ENCODE measurements around the gene CNTN4.

Gene CNTN4

DNA sequence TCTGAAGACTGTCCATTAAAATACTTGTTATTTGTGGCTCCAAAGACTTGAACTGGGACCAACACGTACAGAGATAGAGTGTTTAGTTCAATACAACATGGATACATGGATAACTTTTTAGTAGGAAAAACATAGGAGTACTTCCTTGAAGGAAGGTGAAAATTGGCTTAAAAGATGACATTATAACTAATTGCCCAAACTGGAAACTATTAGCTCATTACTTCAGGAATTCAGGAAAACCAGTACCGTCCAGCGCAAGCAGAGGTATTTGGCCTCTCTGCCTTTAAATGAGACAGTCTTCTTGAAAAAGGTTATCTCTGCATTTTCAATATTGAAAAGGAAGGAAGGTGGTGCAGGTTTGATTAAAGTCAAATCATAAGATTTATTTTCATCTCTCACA, 777.0 kb downstream of the CNTN4 start:
- Histone ChIP-seq H3K27ac (replicated peaks) (no peak overlapping the region), H3K4me3 (replicated peaks; ENCODE audit: insufficient read depth, low read length) (no peak overlapping the region), H3K27me3 (ENCODE audit: insufficient read depth, poor library complexity, severe bottlenecking) (no peaks in the 10 kb centered on the region)
- no peak for TF ChIP-seq GABPA (IDR thresholded peaks at IDR 0.05; ENCODE audit: low read depth)
- no peak for TF ChIP-seq POLR2AphosphoS5 (IDR thresholded peaks at IDR 0.05; ENCODE audit: low read depth)
- no peak for TF ChIP-seq SPI1 (IDR thresholded peaks at IDR 0.05; ENCODE audit: borderline replicate concordance, low read depth)
- TF ChIP-seq, protein P1, sequence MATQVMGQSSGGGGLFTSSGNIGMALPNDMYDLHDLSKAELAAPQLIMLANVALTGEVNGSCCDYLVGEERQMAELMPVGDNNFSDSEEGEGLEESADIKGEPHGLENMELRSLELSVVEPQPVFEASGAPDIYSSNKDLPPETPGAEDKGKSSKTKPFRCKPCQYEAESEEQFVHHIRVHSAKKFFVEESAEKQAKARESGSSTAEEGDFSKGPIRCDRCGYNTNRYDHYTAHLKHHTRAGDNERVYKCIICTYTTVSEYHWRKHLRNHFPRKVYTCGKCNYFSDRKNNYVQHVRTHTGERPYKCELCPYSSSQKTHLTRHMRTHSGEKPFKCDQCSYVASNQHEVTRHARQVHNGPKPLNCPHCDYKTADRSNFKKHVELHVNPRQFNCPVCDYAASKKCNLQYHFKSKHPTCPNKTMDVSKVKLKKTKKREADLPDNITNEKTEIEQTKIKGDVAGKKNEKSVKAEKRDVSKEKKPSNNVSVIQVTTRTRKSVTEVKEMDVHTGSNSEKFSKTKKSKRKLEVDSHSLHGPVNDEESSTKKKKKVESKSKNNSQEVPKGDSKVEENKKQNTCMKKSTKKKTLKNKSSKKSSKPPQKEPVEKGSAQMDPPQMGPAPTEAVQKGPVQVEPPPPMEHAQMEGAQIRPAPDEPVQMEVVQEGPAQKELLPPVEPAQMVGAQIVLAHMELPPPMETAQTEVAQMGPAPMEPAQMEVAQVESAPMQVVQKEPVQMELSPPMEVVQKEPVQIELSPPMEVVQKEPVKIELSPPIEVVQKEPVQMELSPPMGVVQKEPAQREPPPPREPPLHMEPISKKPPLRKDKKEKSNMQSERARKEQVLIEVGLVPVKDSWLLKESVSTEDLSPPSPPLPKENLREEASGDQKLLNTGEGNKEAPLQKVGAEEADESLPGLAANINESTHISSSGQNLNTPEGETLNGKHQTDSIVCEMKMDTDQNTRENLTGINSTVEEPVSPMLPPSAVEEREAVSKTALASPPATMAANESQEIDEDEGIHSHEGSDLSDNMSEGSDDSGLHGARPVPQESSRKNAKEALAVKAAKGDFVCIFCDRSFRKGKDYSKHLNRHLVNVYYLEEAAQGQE (IDR thresholded peaks at IDR 0.05; ENCODE audit: insufficient replicate concordance, low read depth), result no peak
- TF ChIP-seq, protein P2, sequence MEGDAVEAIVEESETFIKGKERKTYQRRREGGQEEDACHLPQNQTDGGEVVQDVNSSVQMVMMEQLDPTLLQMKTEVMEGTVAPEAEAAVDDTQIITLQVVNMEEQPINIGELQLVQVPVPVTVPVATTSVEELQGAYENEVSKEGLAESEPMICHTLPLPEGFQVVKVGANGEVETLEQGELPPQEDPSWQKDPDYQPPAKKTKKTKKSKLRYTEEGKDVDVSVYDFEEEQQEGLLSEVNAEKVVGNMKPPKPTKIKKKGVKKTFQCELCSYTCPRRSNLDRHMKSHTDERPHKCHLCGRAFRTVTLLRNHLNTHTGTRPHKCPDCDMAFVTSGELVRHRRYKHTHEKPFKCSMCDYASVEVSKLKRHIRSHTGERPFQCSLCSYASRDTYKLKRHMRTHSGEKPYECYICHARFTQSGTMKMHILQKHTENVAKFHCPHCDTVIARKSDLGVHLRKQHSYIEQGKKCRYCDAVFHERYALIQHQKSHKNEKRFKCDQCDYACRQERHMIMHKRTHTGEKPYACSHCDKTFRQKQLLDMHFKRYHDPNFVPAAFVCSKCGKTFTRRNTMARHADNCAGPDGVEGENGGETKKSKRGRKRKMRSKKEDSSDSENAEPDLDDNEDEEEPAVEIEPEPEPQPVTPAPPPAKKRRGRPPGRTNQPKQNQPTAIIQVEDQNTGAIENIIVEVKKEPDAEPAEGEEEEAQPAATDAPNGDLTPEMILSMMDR (IDR thresholded peaks at IDR 0.05; ENCODE audit: insufficient read depth, low read length), result no peak
- no peak for DNase-seq (ENCODE audit: low read depth in 1 of 2, low spot score in 1 of 2)

DNA sequence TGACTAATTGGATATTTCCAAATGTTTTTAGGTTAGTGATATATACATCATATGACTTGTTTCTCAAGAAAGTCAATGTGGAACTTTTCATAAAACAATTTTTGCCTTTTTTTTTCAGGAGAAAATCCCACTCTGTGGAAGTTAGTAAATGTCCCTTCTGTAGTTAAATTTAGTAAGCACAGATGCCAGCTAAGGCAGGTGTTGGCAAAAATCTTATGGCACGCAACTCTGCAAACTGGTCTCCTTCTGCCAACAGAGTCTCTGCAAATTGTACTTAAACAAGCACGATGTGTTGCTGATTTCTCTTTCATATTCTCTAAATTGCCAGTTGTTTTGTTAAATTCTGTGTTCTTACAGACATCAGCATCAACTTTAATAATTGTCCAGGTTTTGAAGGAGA, 777.7 kb downstream of the CNTN4 start:
- H3K4me3 ChIP-seq (replicated peaks; ENCODE audit: insufficient read depth, low read length), result no peak overlapping the region
- TF ChIP-seq, protein P2 (IDR thresholded peaks at IDR 0.05; ENCODE audit: insufficient read depth, low read length), result no peak
- TF ChIP-seq SPI1 (IDR thresholded peaks at IDR 0.05; ENCODE audit: borderline replicate concordance, low read depth), result no peak
- TF ChIP-seq POLR2AphosphoS5 (IDR thresholded peaks at IDR 0.05; ENCODE audit: low read depth), result no peak
- no peak for TF ChIP-seq GABPA (IDR thresholded peaks at IDR 0.05; ENCODE audit: low read depth)
- TF ChIP-seq, protein P1 (IDR thresholded peaks at IDR 0.05; ENCODE audit: insufficient replicate concordance, low read depth), result no peak
- H3K27me3 ChIP-seq (ENCODE audit: insufficient read depth, poor library complexity, severe bottlenecking), result no peaks in the 10 kb centered on the region
- H3K27ac ChIP-seq (replicated peaks), result no peak overlapping the region
- no peak for DNase-seq (ENCODE audit: low read depth in 1 of 2, low spot score in 1 of 2)

DNA sequence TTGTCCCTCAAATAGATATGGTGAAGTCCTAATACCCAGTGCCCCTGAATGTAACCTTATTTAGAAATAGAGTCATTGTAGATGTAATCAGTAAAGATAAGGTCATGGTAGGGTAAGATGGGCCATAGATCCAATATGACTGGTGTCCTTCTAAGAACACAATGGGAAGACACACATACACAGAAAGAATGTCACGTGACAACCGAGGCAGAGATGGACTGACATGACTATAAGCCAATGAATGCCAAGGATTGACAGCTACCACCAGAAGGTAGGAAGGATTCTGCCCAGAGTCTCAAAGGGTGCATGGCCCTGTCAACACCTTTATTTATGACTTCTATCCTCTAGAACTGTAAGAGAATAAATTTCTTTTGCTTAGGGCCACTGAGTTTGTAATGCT, 780.4 kb downstream of the CNTN4 start:
- no peak overlapping the region for H3K27ac ChIP-seq (replicated peaks)
- H3K4me3 ChIP-seq (replicated peaks; ENCODE audit: insufficient read depth, low read length), result no peak overlapping the region
- DNase-seq (ENCODE audit: low read depth in 1 of 2, low spot score in 1 of 2), result no peak
- no peaks in the 10 kb centered on the region for H3K27me3 ChIP-seq (ENCODE audit: insufficient read depth, poor library complexity, severe bottlenecking)
- TF ChIP-seq, protein P1 (IDR thresholded peaks at IDR 0.05; ENCODE audit: insufficient replicate concordance, low read depth), result no peak
- TF ChIP-seq, protein P2 (IDR thresholded peaks at IDR 0.05; ENCODE audit: insufficient read depth, low read length), result no peak
- no peak for TF ChIP-seq SPI1 (IDR thresholded peaks at IDR 0.05; ENCODE audit: borderline replicate concordance, low read depth)
